AG04450 (cell line): ENCODE measurements around the gene PPIL1. TPM values are rescaled to one million over a fixed set of nuclear protein-coding genes. Genes with fewer than 3 reads are reported as not detected.

Source experiments
- CTCF ChIA-PET: fragments of 300-600, 350-600 bp; formaldehyde crosslinking; extraction: SDS; loops from one replicate; lab custom pipeline; 2022; ENCODE audit warnings: antibody characterized with exemption, inconsistent platforms; lab: Charles Lee
- POLR2A ChIA-PET: fragments of 350-600 bp; formaldehyde crosslinking; extraction: SDS; loops from one replicate; lab custom pipeline; 2021; ENCODE audit warnings: antibody characterized with exemption, inconsistent platforms; lab: Yijun Ruan, JAX
- DNase-seq: peaks from one replicate; pipeline ENCODE4 v3.0.0-alpha.2; 2011; ENCODE audit warnings: low read depth, low spot score
- H3K27ac ChIP-seq: one replicate; pipeline ENCODE4 v1.5.1; 2012; ENCODE audit warnings: low read depth, low read length, control low read depth
- H3K27me3 ChIP-seq: one replicate; pipeline ENCODE4 v1.6.0; 2012; ENCODE audit warnings: low read length; ENCODE audit not compliant: control insufficient read depth, insufficient read depth
- H3K4me3 ChIP-seq: 2 replicates; pipeline ENCODE4 v1.5.1; 2011; ENCODE audit warnings: mild to moderate bottlenecking, low read depth, low read length, control low read depth
- H3K9me3 ChIP-seq: 2 replicates; pipeline ENCODE4 v1.5.1; 2012; ENCODE audit warnings: low read length; ENCODE audit not compliant: control insufficient read depth, insufficient read depth
- polyA plus RNA-seq: library from polyadenylated mRNA; depleted of rRNA; stranded (reverse); fragments of >200 nt; gene quantifications from 2 replicates; pipeline ENCODE4 v1.2.3, GENCODE V29; 2011
- TF ChIP-seq, protein P1 (sequence below): IDR thresholded peaks from 2 replicates; pipeline ENCODE4 v1.5.1; 2011; ENCODE audit warnings: low read depth, low read length, control low read depth, inconsistent platforms

Gene PPIL1
- polyA plus RNA-seq, 1 experiment, result 40.7 TPM

- Histone ChIP-seq H3K4me3 (no peak overlapping the region), H3K27me3 (no peaks in the 10 kb centered on the region), H3K27ac (peak overlapping the region; percentile 52), H3K9me3 (no peaks in the 10 kb centered on the region)
- POLR2A ChIA-PET, result interaction anchor here (0.6 kb wide), 1 partner anchor 171 kb away, joined by 3 read pairs; no protein-coding TSS in a partner anchor
- DNase-seq, result peak; percentile 24
- TF ChIP-seq, protein P1, sequence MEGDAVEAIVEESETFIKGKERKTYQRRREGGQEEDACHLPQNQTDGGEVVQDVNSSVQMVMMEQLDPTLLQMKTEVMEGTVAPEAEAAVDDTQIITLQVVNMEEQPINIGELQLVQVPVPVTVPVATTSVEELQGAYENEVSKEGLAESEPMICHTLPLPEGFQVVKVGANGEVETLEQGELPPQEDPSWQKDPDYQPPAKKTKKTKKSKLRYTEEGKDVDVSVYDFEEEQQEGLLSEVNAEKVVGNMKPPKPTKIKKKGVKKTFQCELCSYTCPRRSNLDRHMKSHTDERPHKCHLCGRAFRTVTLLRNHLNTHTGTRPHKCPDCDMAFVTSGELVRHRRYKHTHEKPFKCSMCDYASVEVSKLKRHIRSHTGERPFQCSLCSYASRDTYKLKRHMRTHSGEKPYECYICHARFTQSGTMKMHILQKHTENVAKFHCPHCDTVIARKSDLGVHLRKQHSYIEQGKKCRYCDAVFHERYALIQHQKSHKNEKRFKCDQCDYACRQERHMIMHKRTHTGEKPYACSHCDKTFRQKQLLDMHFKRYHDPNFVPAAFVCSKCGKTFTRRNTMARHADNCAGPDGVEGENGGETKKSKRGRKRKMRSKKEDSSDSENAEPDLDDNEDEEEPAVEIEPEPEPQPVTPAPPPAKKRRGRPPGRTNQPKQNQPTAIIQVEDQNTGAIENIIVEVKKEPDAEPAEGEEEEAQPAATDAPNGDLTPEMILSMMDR, result no peak
- CTCF ChIA-PET, result no interaction called here
Observed at GRCh38 chr6:36858407-36858981, 16.1 kb downstream of the PPIL1 start.

GRCh38 chr6:36857325-36857724 lies 17.3 kb downstream of the PPIL1 start:
- Histone ChIP-seq H3K27ac (no peak overlapping the region), H3K9me3 (no peaks in the 10 kb centered on the region), H3K4me3 (no peak overlapping the region), H3K27me3 (no peaks in the 10 kb centered on the region)
- no peak for DNase-seq
- ChIA-PET POLR2A (interaction anchor here (0.6 kb wide), 1 partner anchor 127 kb away, joined by 3 read pairs; no protein-coding TSS in a partner anchor), CTCF (interaction anchor here (1.0 to 1.1 kb wide), 2 partner anchors 28 to 160 kb away, joined by 3 to 4 read pairs; no protein-coding TSS in a partner anchor)
- TF ChIP-seq, protein P1, result no peak

GRCh38 chr6:36856277-36856676 lies 18.3 kb downstream of the PPIL1 start:
- DNase-seq, result no peak
- no peak overlapping the region for H3K4me3 ChIP-seq
- TF ChIP-seq, protein P1, result no peak
- no peaks in the 10 kb centered on the region for H3K27me3 ChIP-seq
- no peaks in the 10 kb centered on the region for H3K9me3 ChIP-seq
- POLR2A ChIA-PET, result no interaction called here
- CTCF ChIA-PET, result interaction anchor here (1.0 kb wide), 1 partner anchor 17 kb away, joined by 3 read pairs; no protein-coding TSS in a partner anchor
- no peak overlapping the region for H3K27ac ChIP-seq

GRCh38 chr6:36855750-36856149 lies 18.9 kb downstream of the PPIL1 start:
- POLR2A ChIA-PET, result no interaction called here
- Histone ChIP-seq H3K4me3 (no peak overlapping the region), H3K9me3 (peaks cover 3% of the 10 kb centered on the region; the same call in 1 of the 2 replicates), H3K27me3 (no peaks in the 10 kb centered on the region), H3K27ac (no peak overlapping the region)
- TF ChIP-seq, protein P1, result no peak
- CTCF ChIA-PET, result interaction anchor here (1.0 kb wide), 1 partner anchor 18 kb away, joined by 3 read pairs; no protein-coding TSS in a partner anchor
- DNase-seq, result no peak

- H3K27ac ChIP-seq, result peak overlapping the region; percentile 68
- ChIA-PET POLR2A (interaction anchor here (0.6 to 1.4 kb wide), 2 partner anchors 21 to 131 kb away, joined by 3 read pairs; no protein-coding TSS in a partner anchor), CTCF (interaction anchor here (0.5 to 6.2 kb wide), 12 partner anchors 10 to 357 kb away, joined by 3 to 57 read pairs (median 6); partner anchors contain the start of gene C6orf89)
- TF ChIP-seq, protein P1, result no peak
- no peaks in the 10 kb centered on the region for H3K27me3 ChIP-seq
- peaks cover 8% of the 10 kb centered on the region for H3K9me3 ChIP-seq
- peak; percentile 62 for DNase-seq
- no peak overlapping the region for H3K4me3 ChIP-seq
Observed at GRCh38 chr6:36853325-36853724, 21.3 kb downstream of the PPIL1 start.
